Heart right ventricle (tissue), 16 donors: ENCODE data around the gene KCNJ15. TPM values are rescaled to one million over a fixed set of nuclear protein-coding genes. Genes with fewer than 3 reads are reported as not detected.
A peak's percentile ranks its signal among the peaks of the same experiment; 100 is the strongest.

Experiments used
- ATAC-seq, 8 donors: fragments of 200-7000 bp; cut with Tn5 transposase; one replicate each; pipeline ENCODE4 v1.9.1; 2020; ENCODE audit warnings: mild to moderate bottlenecking in 8 of 8, moderate library complexity in 8 of 8, moderate number of reproducible peaks in 1 of 8
- DNase-seq, 2 donors: peaks; one replicate each; pipeline ENCODE4 v3.0.0-alpha.2; 2020
- H3K27ac ChIP-seq, 10 donors: fragments of 200-600 bp; sonication (generic) in 2 of 10; one replicate each; pipeline versions ENCODE4 v1.5.0 to v1.8.0; 2020 to 2022; ENCODE audit warnings: mild to moderate bottlenecking in 3 of 10
- H3K27me3 ChIP-seq, 7 donors: fragments of 200-600 bp; one replicate each; pipeline ENCODE4 v1.8.0; 2021 to 2022; ENCODE audit warnings: mild to moderate bottlenecking in 2 of 7
- H3K36me3 ChIP-seq, 9 donors: fragments of 200-600 bp; sonication (generic) in 1 of 9; one replicate each; pipeline versions ENCODE4 v1.5.0 to v1.8.0; 2020 to 2022; ENCODE audit warnings: mild to moderate bottlenecking in 2 of 9
- H3K4me1 ChIP-seq, 9 donors: fragments of 200-600 bp; sonication (generic) in 1 of 9; one replicate each; pipeline versions ENCODE4 v1.5.0 to v1.8.0; 2020 to 2022; ENCODE audit warnings: mild to moderate bottlenecking in 4 of 9
- H3K4me3 ChIP-seq, 10 donors: fragments of 200-600 bp; sonication (generic) in 2 of 10; one replicate each; pipeline versions ENCODE4 v1.5.0 to v1.8.0; 2020 to 2022; ENCODE audit warnings: mild to moderate bottlenecking in 7 of 10, moderate library complexity in 2 of 10
- H3K9me3 ChIP-seq, 11 donors: fragments of 200-600 bp in 10 of 11; sonication (generic) in 2 of 11; one replicate each; pipeline versions ENCODE4 v1.5.0 to v1.8.0; 2013 to 2022; ENCODE audit warnings: mild to moderate bottlenecking in 2 of 11, control low read depth in 1 of 11, moderate library complexity in 1 of 11
- whole genome bisulfite sequencing, 2 donors: extraction: QIAGEN DNeasy Blood & Tissue Kit; methylation state at CpG; one replicate each; pipeline ENCODE4 v1.1.7; 2013; ENCODE audit warnings: inconsistent platforms in 1 of 2; 5-methylcytosine and 5-hydroxymethylcytosine counted together
- intact Hi-C, 10 donors: fragments of 100-400 bp; cut with DNase I; formaldehyde crosslinking; loops; one replicate each; pipeline versions ENCODE4 v1.11.1 to v1.14.2; 2022
- polyA plus RNA-seq, 2 donors: library from polyadenylated mRNA; stranded (reverse); fragments of 200-250 nt; gene quantifications; one replicate each; pipeline ENCODE4 v1.2.3, GENCODE V29; 2013
- total RNA-seq, 10 donors: library from RNA; stranded (reverse); fragmentation: NEBNext Ultra II Directional in 3 of 10; extraction: Animal tissue kit (Norgen Biotek cat#: 25700) in 3 of 10; gene quantifications; one replicate each; pipeline versions ENCODE4 v1.2.1 to v1.2.4, GENCODE V29; 2021 to 2023
- TF ChIP-seq, protein P1 (sequence below), 9 donors: fragments of 200-600 bp; sonication (generic) in 2 of 9; IDR thresholded peaks; one replicate each; pipeline versions ENCODE4 v1.5.0 to v1.8.0; 2021 to 2022; ENCODE audit warnings: antibody characterized with exemption in 9 of 9, mild to moderate bottlenecking in 5 of 9, moderate library complexity in 1 of 9
- donor health status: Arrhythmogenic right ventricular cardiomyopathy.
- donor health status: ischemic (EF 13 %, LVEDD 7.1; RV severe dilation, severe dysfunction).
- donor health status: healthy with polysubstance abuse.
- donor health status: DM: no; HTN: yes; CAD: no.
- donor health status: DM: no; HTN: no; CAD: no.
- donor health status: ischemic (EF 25% LVEDD 6.9; RV normal size, moderate dysfunction).
- donor health status: ischemic (EF 25% LVEDD 5.7; RV mildly dilated, moderate dysfunction).
- donor health status: healthy.
- donor health status: DM: yes; HTN: yes; CAD: no.
- donor health status: Ischemic cardiomyopathy.
- donor health status: ischemic (EF 35%, LVEDD 5.7; RV mildly dilated, moderate dysfunction).
- donor health status: nonischemic (EF 11% LVEDD 7.7; RV severe dilation, severe dysfunction).
- donor health status: DM: yes; HTN: yes; CAD: no.
- donor health status: PGD.
- donor health status: ischemic (EF 29% LVEDD 5.4; RV normal size, mild dysfunction).
- donor health status: nonischemic (EF 23%, LVEDD 6.1; RV moderate dilation, normal function).

KCNJ15 gene
- total and polyA plus RNA-seq, 12 donors, result 0.10 to 2.1 (median 0.47) TPM; not detected in 2

DNA sequence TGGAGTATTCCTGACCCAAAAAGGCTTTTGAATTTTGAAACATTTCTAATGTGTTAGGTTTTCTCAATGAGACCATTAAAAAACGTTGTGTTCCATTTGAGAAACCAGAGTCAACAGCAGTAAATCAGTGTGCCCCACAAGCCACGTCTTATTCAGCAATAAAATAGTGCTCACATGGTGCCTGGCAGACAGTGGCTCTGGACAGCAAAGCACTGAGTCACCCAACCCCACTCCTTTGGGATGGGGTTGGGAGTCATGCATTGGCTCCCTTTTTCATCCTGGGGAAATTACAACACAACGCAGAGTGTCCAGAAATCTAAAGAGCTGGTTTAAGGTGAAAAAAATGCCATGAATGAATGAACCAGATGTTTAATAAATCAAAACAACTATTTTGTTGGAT lies 46.5 kb downstream of the KCNJ15 start:
- no peak overlapping the region for H3K4me3 ChIP-seq
- no peaks in the 10 kb centered on the region for H3K27me3 ChIP-seq
- peaks cover 0 to 60% (median 4%) of the 10 kb centered on the region in 9 donors for H3K4me1 ChIP-seq
- H3K36me3 ChIP-seq, result no peaks in the 10 kb centered on the region
- TF ChIP-seq, protein P1, sequence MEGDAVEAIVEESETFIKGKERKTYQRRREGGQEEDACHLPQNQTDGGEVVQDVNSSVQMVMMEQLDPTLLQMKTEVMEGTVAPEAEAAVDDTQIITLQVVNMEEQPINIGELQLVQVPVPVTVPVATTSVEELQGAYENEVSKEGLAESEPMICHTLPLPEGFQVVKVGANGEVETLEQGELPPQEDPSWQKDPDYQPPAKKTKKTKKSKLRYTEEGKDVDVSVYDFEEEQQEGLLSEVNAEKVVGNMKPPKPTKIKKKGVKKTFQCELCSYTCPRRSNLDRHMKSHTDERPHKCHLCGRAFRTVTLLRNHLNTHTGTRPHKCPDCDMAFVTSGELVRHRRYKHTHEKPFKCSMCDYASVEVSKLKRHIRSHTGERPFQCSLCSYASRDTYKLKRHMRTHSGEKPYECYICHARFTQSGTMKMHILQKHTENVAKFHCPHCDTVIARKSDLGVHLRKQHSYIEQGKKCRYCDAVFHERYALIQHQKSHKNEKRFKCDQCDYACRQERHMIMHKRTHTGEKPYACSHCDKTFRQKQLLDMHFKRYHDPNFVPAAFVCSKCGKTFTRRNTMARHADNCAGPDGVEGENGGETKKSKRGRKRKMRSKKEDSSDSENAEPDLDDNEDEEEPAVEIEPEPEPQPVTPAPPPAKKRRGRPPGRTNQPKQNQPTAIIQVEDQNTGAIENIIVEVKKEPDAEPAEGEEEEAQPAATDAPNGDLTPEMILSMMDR (IDR thresholded peaks at IDR 0.05), result no peak
- intact Hi-C loops, result no loop called here
- DNase-seq (no peak), ATAC-seq (peak in 1 of 8 donors; percentile 87)
- no peaks in the 10 kb centered on the region for H3K9me3 ChIP-seq
- WGBS, 2 donors, result 67 to 75% methylated on average over 3 of the region's 3 CpGs
- H3K27ac ChIP-seq, result peak overlapping the region in 1 of 10 donors; percentile 51

DNA sequence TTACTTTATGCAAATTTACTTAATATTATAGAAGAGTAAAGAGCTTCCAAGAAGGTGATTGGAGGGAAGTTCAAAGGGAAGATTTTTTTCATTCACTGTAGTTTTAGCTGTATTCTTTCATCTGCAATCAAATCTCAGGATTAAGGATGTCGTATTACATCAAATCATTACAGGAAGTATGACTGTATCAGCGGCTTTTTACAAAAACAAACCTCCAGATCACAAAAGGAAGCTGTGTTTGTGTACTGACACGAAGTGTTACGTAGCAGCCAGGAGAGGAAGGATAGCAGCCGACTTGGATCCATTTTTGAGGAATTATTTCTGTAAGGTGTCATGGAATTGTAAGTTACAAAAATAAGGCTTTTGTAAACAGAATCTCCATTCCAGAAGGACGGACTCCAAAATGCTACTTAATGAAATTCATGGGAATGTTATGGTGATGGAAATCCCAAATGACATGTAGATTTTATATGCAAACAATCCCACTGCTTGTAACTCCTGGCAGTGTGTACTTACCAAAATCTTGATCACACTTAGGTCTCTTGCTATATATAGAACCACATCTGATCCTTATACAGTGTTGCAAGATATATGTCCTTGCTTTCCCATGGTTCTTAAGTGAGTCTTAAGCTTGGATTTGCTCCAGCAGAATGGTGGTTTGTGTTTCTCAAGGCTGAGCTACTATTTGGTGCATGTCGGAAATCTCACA lies 49.8 kb downstream of the KCNJ15 start:
- TF ChIP-seq, protein P1 (IDR thresholded peaks at IDR 0.05), result no peak
- H3K4me3 ChIP-seq, result no peak overlapping the region
- intact Hi-C loops, result no loop called here
- DNase-seq (no peak), ATAC-seq (peak in 3 of 8 donors; percentile 46 to 79 (median 63))
- H3K27ac ChIP-seq, result peak overlapping the region in 4 of 10 donors; percentile 6 to 77 (median 27)
- no peaks in the 10 kb centered on the region for H3K9me3 ChIP-seq
- WGBS, 2 donors, result 35 to 50% methylated on average over 7 of the region's 7 CpGs
- H3K4me1 ChIP-seq, result peaks cover 0 to 71% (median 10%) of the 10 kb centered on the region in 9 donors
- no peaks in the 10 kb centered on the region for H3K36me3 ChIP-seq
- no peaks in the 10 kb centered on the region for H3K27me3 ChIP-seq

DNA sequence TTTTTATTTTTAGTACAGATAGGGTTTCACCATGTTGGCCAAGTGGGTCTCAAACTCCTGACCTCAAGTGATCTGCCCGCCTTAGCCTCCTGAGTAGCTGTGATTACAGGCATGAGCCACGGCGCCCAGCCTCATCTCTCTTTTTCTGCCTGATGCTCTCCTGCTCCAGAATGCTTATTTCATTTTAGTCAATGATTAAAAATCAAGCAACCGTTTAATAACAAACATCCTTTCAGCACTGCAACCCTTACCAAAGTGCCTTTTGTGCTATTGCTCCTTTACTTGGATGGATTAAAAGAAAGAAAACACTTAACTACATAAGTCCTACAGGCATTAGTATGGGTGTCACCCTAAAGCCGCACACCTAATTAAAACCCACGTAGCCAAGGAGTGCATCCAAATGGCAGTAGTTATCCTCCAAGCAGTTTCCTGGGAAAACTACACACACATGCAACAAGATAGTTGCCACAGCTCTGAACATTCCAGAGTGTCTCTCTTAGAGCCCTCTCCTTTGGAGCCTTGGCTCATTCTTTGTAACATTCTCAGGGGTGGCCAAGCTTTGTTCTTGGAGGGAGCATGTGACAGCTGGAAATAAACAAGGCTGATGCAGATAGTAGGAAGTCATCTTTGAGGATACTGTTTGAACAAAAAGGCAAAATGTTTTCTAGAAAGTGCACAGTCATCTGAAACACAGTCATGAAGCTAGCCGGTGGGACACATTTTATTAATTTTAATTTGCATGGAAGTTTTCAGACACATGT lies 51.2 kb downstream of the KCNJ15 start:
- intact Hi-C loops, result no loop called here
- peak in 5 of 8 donors; percentile 7 to 61 (median 40) for ATAC-seq
- WGBS, 2 donors, result 80 to 81% methylated on average over 7 of the region's 7 CpGs
- TF ChIP-seq, protein P1 (IDR thresholded peaks at IDR 0.05), result no peak
- no peak for DNase-seq
- Histone ChIP-seq H3K27me3 (no peaks in the 10 kb centered on the region), H3K36me3 (no peaks in the 10 kb centered on the region), H3K9me3 (no peaks in the 10 kb centered on the region), H3K4me1 (peaks cover 0 to 72% (median 10%) of the 10 kb centered on the region in 9 donors), H3K27ac (peak overlapping the region in 2 of 10 donors; percentile 23 to 77), H3K4me3 (no peak overlapping the region)

DNA sequence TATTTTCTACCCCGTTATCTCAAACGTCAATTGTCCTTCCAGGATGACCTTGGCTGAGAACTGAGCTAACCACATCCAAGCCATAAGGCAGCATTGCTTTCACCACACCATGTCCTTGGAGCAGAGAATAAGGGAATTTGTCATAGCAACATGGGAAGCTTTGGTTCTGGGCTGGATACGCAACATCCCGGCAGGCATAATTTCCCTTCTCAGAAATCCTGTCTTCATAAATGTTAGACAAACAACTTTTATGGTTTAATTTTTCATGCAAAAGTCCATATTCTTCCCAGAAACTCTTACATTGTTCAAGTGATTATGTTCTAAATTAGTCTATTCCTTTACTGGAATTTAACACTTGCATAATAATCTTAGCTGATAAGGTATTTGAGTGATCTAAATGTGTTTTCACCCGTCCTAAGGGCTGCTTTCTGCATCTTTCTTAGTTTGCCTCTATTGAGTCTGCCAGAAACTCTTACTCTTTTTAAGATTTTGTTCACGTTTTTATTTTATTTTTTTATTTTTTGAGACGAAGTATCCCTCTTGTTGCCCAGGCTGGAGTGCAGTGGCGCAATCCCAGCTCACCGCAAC lies 51.8 kb downstream of the KCNJ15 start:
- Histone ChIP-seq H3K9me3 (no peaks in the 10 kb centered on the region), H3K27ac (peak overlapping the region in 2 of 10 donors; percentile 23 to 77), H3K4me3 (no peak overlapping the region), H3K4me1 (peaks cover 0 to 66% (median 10%) of the 10 kb centered on the region in 9 donors), H3K27me3 (no peaks in the 10 kb centered on the region), H3K36me3 (no peaks in the 10 kb centered on the region)
- intact Hi-C loops, result no loop called here
- ATAC-seq (peak in 7 of 8 donors; percentile 16 to 69 (median 53)), DNase-seq (no peak)
- 50 to 54% methylated on average over 9 of the region's 9 CpGs for WGBS, 2 donors
- TF ChIP-seq, protein P1 (IDR thresholded peaks at IDR 0.05), result no peak
